GM19099 (cell line): ENCODE data around the gene CRBN.

Experiments
- POLR2A ChIP-seq: IDR thresholded peaks from 3 replicates; pipeline ENCODE4 v1.6.1; 2011; ENCODE audit warnings: low read depth; ENCODE audit not compliant: insufficient read length; ENCODE audit errors: extremely low read depth

The CRBN gene

DNA sequence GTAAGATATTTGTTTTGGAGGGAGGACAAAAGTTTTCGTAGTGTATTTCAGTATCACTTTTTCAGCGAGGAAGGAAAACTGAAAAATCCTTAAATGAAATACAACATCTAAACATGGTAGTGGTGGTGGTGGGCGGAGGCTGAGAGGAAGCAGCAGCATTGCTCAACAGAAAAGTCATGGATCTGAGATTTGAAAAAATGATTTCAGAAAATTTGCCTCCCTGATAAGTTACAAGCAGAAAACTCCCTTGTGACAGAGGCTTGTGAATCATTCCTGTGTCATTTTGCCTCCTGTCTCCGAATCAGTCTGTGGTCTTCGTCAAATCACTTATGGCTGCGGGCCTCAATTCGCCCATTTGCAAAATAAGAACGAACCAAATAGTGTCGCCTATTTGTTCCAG is 965 bp upstream of the CRBN start:
- no peak for TF ChIP-seq POLR2A

DNA sequence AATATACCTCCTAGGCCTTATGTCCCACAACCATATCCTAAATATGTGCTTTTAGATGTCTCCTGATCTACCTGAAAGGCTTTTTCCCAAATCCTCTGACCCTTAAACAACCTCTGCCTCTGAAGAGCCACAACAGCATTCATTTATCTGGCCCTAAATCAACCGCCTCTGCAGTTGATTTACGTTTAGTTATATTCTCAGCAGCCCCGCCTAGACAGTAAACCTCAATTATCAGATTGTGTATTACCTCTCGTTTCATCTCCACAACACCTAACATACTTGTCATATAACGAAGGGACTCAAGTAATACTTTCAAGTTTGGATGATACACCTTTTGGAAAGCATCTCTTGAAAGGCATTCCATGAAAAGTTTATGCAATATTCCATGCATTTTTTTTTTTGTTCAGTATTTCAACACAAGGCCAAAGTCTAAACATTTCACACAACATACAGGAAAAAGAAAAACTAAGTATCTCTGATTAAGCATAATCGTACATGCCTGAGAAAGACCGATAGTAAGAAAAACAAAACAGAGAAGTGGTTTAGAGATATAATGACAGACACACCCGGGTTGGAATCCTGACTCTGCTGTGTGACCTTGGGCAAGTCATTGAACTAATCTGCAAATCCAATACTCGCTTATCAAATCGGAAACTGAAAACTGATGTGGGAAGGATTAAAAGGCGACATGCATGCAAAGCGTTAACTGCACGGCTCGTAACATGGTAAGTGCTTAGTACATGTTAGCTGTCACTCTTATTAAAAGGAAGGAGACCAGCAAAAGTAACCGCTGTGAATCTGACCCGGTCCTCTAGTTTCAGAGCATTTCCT is 778 bp downstream of the CRBN start:
- TF ChIP-seq POLR2A = no peak

DNA sequence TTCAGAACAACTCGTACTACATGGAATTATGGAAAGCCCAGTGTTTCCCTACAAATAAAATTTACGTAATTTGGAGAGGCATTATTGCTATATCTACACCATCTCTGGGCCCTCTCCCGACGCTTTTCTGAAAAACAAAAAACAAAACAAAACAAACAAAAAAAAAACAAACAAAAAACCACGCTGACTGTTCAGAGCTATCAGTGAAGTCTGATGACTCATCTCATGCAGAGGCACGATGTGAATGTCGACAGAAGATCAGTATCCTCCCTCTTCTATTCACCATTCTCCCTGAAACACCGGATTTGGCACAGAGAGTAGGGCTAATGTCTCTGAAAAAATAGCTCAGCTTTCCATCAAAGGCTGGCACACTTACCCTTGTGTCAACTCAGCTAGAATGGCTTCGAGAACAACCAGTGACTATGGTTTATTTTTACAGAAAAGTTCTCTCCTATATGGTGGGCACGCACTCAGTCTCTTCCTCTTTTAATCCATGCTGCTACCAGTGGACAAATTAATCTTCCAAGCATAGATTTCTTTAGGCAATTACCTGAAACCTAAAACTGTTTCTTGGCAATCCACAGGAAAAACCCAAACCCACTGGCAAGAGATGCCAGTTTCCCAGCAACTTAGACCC is 1.5 kb downstream of the CRBN start:
- TF ChIP-seq POLR2A = no peak

DNA sequence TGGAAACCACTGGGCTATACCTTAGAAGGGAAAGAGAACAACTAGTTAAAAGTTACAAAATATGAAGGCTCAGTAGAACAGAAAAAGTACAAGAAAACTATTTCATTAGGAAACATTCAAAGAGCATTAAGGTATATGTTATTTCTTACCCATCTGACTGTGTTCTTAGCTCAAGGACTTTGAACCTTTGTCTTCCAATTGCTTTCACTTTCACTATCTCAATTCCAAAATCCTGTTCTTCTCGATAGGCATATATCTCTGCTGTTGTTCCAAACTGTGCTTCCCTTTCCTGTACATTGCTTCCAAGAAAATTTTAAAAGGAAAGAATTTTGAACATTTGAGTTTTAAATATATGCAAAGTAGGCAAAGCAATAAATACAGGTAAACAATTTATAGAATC is 6.9 kb downstream of the CRBN start:
- TF ChIP-seq POLR2A = no peak

DNA sequence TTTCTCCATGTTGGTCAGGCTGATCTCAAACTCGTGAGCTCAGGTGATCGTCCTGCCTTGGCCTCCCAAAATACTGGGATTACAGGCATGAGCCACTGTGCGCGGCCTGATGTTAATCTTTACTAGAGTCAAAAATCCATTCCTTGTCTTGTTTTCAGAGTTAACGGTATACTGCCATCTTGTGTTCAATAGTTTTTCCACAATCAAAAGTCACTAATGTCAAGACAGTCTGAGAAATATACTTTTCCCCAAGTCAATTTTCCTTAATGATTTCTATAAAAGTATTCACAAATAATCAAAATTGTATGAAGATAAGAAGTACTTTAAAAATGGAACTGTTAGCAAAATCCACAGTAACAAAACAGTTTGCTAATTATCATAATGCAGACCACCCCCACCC is 8.5 kb downstream of the CRBN start:
- no peak for TF ChIP-seq POLR2A

DNA sequence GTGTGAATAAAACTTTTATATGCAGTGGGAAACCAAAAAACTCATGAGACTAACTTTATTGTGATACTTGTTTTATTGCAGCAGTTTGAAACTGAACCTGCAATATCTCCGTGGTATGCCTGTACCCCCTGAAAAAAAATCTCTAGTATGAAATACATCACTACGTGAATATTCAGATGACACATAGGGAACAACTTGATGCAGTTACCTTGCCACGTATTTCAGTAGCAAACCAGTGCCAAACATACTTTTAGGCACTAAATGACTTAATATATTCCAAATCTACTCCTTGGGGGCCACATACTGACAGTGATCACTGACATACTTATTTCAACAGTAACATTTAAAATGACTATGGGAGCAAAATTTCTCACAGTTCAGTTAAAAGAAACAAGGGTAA is 13.8 kb downstream of the CRBN start:
- TF ChIP-seq POLR2A = no peak

DNA sequence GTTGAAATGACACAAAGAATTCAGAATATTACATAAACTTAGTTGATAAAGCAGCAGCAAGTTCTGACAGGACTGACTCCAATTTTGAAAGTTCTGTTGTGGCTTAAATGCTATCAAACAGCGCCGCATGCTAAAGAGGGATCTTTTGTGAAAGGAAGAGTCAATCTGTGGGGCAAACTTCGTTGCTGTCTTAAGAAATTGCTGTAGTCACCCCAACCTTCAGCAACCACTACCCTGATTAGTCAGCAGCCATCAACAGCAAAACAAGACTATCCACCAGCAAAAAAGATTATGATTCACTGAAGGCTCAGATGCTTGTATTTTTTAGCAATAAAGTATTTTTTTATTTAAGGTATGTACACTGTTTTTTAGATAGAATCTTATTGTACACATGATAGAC is 14.2 kb downstream of the CRBN start:
- TF ChIP-seq POLR2A = no peak

DNA sequence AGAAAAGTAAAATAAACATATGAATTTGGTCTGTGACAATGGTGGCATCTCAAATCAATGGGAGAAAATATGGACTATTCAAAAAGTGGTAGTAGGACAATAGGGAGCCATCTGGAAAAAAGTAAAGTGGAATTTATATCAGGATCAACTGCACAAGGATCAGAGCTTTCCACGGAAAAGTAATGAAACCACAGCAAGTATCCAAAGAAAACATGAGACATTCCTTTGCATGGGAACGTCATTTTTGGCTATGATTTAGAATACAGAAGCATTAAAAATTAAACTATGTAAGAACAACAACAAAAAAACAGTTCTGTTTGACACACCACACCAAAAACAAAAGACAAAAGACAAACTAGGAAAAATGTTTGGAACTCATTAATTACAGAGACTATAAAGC is 18.7 kb downstream of the CRBN start:
- TF ChIP-seq POLR2A = no peak

DNA sequence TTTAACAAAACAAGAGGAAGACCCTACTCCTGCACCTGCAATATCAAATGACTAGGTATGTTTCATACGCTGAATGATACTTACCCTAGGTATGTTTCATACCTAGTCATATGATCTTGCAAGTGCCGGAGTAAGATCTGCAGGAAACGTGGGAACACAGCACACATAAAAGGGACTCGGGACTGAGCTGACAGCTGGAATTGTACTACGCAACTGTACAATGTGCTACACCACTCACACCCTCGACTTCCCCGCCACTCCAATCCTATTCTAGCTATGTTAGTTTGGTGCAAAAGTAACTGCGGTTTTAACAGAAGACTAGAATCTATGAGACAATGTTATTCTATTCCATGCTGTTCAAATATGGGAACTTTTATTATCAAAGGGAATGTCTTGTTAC is 22.0 kb downstream of the CRBN start:
- TF ChIP-seq POLR2A = no peak

DNA sequence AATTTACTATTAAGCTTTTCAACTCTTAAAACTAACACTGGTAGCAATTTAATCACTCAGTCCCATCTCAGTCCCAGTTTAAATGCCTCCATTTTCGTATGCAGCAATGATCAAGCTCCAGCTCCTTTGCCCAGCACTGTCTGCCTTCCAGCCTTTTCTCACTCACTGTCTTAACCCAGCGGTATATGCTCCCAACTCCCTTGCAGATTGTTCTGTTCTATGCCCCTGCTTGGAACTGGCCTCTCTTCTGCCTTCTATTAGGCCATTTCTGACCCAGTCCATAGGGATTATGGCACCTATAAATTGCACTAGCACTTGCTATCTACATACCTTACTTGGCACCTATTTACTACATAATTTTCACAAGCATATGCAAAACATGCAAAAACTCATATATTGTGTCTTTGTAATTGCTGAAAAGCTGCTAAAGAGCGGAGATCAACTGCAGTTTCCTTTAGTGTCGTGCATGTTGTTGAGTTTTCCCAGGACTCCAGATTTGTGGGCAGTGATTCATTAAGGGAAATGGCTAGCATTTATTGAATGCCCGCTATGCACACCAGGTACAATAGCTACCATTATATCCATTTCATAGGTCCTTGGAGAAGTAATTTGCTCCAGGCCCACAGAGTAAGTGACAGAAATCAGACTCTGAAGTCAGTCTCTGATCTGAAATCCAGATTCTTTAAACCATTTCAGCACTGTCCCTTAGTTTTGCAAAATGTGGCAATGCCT is 24.4 kb downstream of the CRBN start:
- no peak for TF ChIP-seq POLR2A

DNA sequence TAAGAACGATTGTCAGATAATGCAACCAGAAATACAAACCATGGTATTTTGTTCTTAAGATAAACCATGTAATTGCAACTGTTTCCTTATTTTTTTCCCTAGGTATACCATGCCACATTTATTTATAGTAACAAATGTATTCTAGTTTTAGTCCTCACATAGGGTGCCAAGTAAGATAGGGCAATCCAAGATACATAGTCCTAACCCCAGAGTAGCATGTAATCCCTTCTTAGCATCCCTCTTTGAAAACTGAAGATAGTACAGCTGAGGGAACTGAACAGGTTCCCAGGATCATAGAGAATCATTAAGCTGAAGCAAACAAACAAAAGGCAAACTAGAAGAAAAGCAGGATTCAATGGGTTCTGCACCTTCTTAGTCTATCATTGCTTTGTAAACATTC is 28.0 kb downstream of the CRBN start:
- no peak for TF ChIP-seq POLR2A

DNA sequence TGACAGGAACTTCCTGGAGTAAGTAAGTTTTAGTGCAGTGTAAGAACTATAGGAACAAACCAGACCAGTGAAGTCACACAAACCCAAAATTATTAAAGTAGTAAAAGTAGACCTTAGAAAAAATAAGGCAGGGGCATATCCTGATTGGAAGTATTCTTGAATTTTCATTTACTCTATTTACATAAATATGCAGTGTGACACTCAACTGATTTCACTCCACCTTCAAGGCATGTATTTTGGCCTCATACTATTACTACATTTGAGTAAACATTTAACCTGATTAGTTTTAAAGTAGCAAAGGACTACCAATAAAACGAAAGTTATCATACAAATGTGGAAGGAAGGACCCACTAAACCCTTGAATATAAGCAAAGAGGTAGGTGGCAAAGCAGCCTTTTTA is 29.9 kb downstream of the CRBN start:
- TF ChIP-seq POLR2A = no peak

DNA sequence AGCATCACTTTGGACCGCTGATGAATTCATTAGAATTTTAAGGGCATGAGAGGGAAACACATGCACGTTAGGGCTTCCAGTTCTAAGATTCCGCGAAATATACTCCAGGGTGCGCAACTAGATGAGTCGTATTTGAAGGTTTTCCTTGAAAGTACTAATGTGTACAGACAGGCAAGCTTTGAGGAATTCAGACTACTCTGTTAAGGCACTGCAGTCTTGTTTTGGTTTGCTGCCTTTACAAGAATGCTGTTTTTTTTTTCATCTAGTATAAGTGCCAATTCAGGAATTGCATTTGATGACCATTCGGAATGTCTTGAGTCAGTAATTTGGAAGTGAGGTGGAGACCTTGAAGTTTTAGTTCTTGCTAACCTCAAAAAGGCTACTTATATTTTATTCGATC is 33.7 kb downstream of the CRBN start:
- no peak for TF ChIP-seq POLR2A

DNA sequence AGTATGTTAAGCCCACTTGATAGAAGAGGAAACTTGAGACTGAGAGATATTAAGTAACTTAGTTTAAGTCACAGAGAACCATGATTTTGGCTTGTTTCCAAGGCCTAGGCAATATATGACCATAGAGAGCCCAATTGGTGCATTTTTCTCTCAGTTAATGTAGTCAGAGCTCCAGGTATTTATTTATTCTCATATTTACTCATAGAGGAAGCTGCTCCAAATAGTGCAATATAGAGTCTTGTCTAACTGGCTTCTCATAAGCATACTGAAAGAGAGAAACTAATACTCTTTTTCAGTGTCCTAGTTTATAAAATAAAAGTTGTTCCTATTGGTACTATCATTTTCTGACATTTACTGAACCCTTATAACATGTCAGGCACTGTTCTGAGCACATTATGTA is 37.6 kb downstream of the CRBN start:
- no peak for TF ChIP-seq POLR2A

DNA sequence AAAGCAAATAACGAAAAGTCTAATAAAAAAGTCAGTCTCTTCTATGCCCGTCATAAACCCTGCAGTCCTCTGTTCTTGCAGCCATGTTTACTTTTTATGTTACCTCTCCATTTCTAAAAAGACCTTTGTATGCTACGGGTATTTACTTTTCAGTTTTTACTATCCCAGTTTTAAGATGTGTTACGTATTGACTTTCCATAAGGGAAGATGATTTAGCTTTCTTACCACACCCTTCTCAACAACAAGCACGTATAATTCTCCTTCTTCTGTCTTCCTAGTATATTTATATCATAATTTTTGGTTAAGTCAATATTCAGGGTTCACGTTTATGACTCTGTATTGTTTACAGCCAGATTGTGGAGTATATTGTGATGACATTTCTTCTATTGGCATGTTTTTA is 42.0 kb downstream of the CRBN start:
- TF ChIP-seq POLR2A = no peak
